GM18505 (cell line): ENCODE measurements around the gene EXOC4.
"Not testable (repeated sequence)": the region's sequence is repeated elsewhere in the genome, so short reads cannot be mapped to it uniquely, and the experiment has no call there.

Experiments used
- ATAC-seq: cut with Tn5 transposase; IDR thresholded peaks from one replicate; pipeline ENCODE4 v1.9.1; 2021; ENCODE audit not compliant: unreplicated experiment
- POLR2A ChIP-seq: IDR thresholded peaks from 4 replicates; pipeline ENCODE4 v1.6.1; 2011; ENCODE audit warnings: borderline replicate concordance; ENCODE audit not compliant: insufficient read depth, insufficient read length; ENCODE audit errors: extremely low read depth

EXOC4 gene

GRCh38 chr7:133980804-133981203, 727.9 kb downstream of the EXOC4 start:
- TF ChIP-seq POLR2A = no peak
- ATAC-seq = no peak

GRCh38 chr7:133983685-133984419, 731.0 kb downstream of the EXOC4 start:
- no peak for ATAC-seq
- no peak for TF ChIP-seq POLR2A

- no peak for TF ChIP-seq POLR2A
- ATAC-seq = no peak
Measured at GRCh38 chr7:133985300-133985699, 732.4 kb downstream of the EXOC4 start.

GRCh38 chr7:133987582-133987981, 734.7 kb downstream of the EXOC4 start:
- TF ChIP-seq POLR2A = no peak
- no peak for ATAC-seq

- no peak for TF ChIP-seq POLR2A
Measured at GRCh38 chr7:133993547-133993946, 740.7 kb downstream of the EXOC4 start.

GRCh38 chr7:133994100-133994499, 741.2 kb downstream of the EXOC4 start:
- not testable (repeated sequence) for ATAC-seq

More at GRCh38 chr7:133993547-133993946, 740.7 kb downstream of the EXOC4 start:
- no peak for ATAC-seq

GRCh38 chr7:133997463-133997862, 744.6 kb downstream of the EXOC4 start:
- TF ChIP-seq POLR2A = no peak
- ATAC-seq = no peak

- no peak for TF ChIP-seq POLR2A
- ATAC-seq = no peak
Measured at GRCh38 chr7:133999178-133999577, 746.3 kb downstream of the EXOC4 start.

- no peak for ATAC-seq
- TF ChIP-seq POLR2A = no peak
Measured at GRCh38 chr7:134004829-134005505, 752.1 kb downstream of the EXOC4 start.

GRCh38 chr7:134009314-134010110, 756.6 kb downstream of the EXOC4 start:
- no peak for TF ChIP-seq POLR2A
- ATAC-seq = no peak

GRCh38 chr7:134013249-134013648, 760.4 kb downstream of the EXOC4 start:
- no peak for ATAC-seq
- TF ChIP-seq POLR2A = no peak

- no peak for TF ChIP-seq POLR2A
- ATAC-seq = no peak
Measured at GRCh38 chr7:134014935-134015334, 762.1 kb downstream of the EXOC4 start.

- TF ChIP-seq POLR2A = no peak
- no peak for ATAC-seq
Measured at GRCh38 chr7:134016223-134016941, 763.5 kb downstream of the EXOC4 start.
